ENCODE measurements around the gene USP21. TPM values are rescaled to one million over a fixed set of nuclear protein-coding genes. Genes with fewer than 3 reads are reported as not detected.

USP21 gene
- total and polyA plus RNA-seq, 2 of the 13 experiments (the other 11 are each of a cell fraction or from before 2014, with no cell fraction given) = 10.1 to 33.1 TPM

DNA sequence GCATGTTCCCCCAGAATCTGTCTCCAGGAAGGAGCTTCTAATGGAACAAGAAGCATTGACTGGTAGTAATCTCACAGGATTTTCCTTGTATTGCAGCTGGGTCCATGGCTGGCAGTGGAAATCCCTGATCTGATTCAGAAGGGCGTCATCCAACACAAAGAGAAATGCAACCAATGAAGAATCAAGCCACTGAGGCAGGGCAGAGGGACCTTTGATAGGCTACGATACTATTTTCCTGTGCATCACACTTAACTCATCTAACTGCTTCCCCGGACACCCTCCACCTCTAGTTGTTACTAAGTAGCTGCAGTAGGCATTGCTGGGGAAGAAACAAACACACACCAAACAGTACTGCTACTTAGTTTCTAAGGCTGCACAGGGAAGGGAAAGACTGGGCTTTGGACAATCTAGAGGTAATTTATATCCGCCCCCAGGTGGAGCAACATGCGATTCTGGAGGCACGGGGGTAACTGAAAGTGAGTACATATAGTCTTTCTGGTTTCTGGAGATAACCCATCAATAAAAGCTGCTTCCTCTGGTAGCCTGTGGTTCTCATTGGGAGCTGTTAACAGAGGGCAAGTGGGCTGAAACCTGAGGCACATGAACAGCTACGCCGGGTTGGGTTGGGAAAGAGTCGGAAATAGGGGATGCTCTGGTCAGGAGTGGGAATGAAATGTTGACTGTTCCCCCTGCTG lies 837 bp upstream of the USP21 start:
- intact Hi-C loops (cut with micrococcal nuclease; ENCODE audit: unreplicated experiment) = no loop called here
- in situ Hi-C loops (cut with HindIII; ENCODE audit: extremely low pct_ligation_motif_present, low pct_unique_long_range_greater_than_20kb) = no loop called here
- no peaks in the 10 kb centered on the region; a peak in 1 of 5 replicates for H3K27me3 ChIP-seq (ENCODE audit: control insufficient read depth in 1 of 2, insufficient read depth in 2 of 2, low read length in 2 of 2)
- ChIA-PET POLR2A (interaction anchor here (1.0 to 2.2 kb wide), 2 partner anchors 8 to 26 kb away, joined by 3 to 5 read pairs; partner anchors contain the start of genes DEDD and PPOX), CTCF (ENCODE audit: low intra/inter-chr PET ratio, low total read pairs) (no interaction called here)
- FAIRE-seq (no peak), ATAC-seq (no peak), DNase-seq (ENCODE audit: low spot score) (no peak)
- H2AFZ ChIP-seq (ENCODE audit: low read length) = no peak overlapping the region
- peaks cover 17% of the 10 kb centered on the region for H3K79me2 ChIP-seq (ENCODE audit: insufficient read depth, low read length)
- 92% methylated on average over 9 of the region's 9 CpGs for WGBS (ENCODE audit: low lambda C conversion rate)
- H4K20me1 ChIP-seq (ENCODE audit: insufficient read depth, low read length) = no peaks in the 10 kb centered on the region
- H3K9ac ChIP-seq (ENCODE audit: insufficient read depth, low read depth, low read length) = peak overlapping the region; percentile 91
- H3K4me1 ChIP-seq (ENCODE audit: insufficient read depth, low read length) = peaks cover 45% of the 10 kb centered on the region
- BruUV-seq (replicated peaks) = no TSS peak
- H3K9me3 ChIP-seq (ENCODE audit: low read length) = no peaks in the 10 kb centered on the region
- peak overlapping the region; percentile 64 for H3K27ac ChIP-seq (ENCODE audit: extremely low read length, insufficient read depth, low read length)
- peaks cover 10 to 31% of the 10 kb centered on the region in 2 experiments; a peak in 4 of 5 replicates for H3K36me3 ChIP-seq (replicated peaks in 1 of 2; ENCODE audit: control insufficient read depth in 1 of 2, insufficient read depth in 2 of 2, low read length in 2 of 2)
- peak overlapping the region; percentile 97 for H3K4me2 ChIP-seq (ENCODE audit: low read depth, low read length)
- H3K4me3 ChIP-seq (replicated peaks in 1 of 3; ENCODE audit: insufficient read depth in 1 of 3, low read depth in 2 of 3, low read length in 3 of 3) = peak overlapping the region in 1 of 3 experiments; percentile 94; a peak in 2 of 6 replicates
- TF ChIP-seq BCLAF1 (IDR thresholded peaks at IDR 0.05) (no peak), ZKSCAN8 (CRISPR knock-in tag; IDR thresholded peaks at IDR 0.05; ENCODE audit: borderline replicate concordance) (no peak), SAP130 (CRISPR knock-in tag; IDR thresholded peaks at IDR 0.05; ENCODE audit: low read depth) (no peak), RXRB (CRISPR knock-in tag; IDR thresholded peaks at IDR 0.05; ENCODE audit: borderline replicate concordance) (no peak), ZNF747 (CRISPR knock-in tag; IDR thresholded peaks at IDR 0.05; ENCODE audit: borderline replicate concordance) (no peak), ATF2 (CRISPR knock-in tag; IDR thresholded peaks at IDR 0.05) (no peak)
- TF ChIP-seq, protein P1, sequence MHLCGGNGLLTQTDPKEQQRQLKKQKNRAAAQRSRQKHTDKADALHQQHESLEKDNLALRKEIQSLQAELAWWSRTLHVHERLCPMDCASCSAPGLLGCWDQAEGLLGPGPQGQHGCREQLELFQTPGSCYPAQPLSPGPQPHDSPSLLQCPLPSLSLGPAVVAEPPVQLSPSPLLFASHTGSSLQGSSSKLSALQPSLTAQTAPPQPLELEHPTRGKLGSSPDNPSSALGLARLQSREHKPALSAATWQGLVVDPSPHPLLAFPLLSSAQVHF (CRISPR knock-in tag; IDR thresholded peaks at IDR 0.05) = no peak
- TF ChIP-seq, protein P2, sequence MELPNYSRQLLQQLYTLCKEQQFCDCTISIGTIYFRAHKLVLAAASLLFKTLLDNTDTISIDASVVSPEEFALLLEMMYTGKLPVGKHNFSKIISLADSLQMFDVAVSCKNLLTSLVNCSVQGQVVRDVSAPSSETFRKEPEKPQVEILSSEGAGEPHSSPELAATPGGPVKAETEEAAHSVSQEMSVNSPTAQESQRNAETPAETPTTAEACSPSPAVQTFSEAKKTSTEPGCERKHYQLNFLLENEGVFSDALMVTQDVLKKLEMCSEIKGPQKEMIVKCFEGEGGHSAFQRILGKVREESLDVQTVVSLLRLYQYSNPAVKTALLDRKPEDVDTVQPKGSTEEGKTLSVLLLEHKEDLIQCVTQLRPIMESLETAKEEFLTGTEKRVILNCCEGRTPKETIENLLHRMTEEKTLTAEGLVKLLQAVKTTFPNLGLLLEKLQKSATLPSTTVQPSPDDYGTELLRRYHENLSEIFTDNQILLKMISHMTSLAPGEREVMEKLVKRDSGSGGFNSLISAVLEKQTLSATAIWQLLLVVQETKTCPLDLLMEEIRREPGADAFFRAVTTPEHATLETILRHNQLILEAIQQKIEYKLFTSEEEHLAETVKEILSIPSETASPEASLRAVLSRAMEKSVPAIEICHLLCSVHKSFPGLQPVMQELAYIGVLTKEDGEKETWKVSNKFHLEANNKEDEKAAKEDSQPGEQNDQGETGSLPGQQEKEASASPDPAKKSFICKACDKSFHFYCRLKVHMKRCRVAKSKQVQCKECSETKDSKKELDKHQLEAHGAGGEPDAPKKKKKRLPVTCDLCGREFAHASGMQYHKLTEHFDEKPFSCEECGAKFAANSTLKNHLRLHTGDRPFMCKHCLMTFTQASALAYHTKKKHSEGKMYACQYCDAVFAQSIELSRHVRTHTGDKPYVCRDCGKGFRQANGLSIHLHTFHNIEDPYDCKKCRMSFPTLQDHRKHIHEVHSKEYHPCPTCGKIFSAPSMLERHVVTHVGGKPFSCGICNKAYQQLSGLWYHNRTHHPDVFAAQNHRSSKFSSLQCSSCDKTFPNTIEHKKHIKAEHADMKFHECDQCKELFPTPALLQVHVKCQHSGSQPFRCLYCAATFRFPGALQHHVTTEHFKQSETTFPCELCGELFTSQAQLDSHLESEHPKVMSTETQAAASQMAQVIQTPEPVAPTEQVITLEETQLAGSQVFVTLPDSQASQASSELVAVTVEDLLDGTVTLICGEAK (IDR thresholded peaks at IDR 0.05) = no peak
- TF ChIP-seq, protein P2 (CRISPR knock-in tag; IDR thresholded peaks at IDR 0.05) = no peak
